H1 (cell line): ENCODE results near the gene NR4A3. TPM values are rescaled to one million over a fixed set of nuclear protein-coding genes. Genes with fewer than 3 reads are reported as not detected.

Source experiments
- CTCF ChIA-PET: fragments of 300-600 bp; sonication (Branson Sonifier 250); formaldehyde crosslinking; loops from one replicate; lab custom pipeline; 2021; ENCODE audit not compliant: partially characterized antibody; lab: Charles Lee
- POLR2A ChIA-PET: fragments of 300-600 bp; sonication (Branson Sonifier 250); formaldehyde crosslinking; loops from one replicate; lab custom pipeline; 2021; ENCODE audit warnings: inconsistent platforms; ENCODE audit not compliant: partially characterized antibody; lab: Charles Lee
- DNase-seq, 2 experiments: peaks; one replicate each; pipeline versions ENCODE4 v3.0.0 to v3.0.0-alpha.2; 2010 to 2022; ENCODE audit warnings: low spot score in 2 of 2, low read depth in 1 of 2, mixed read lengths in 1 of 2
- FAIRE-seq: peaks from 2 replicates; lab custom pipeline; 2011; peaks lifted over from hg19 to GRCh38; lab: Jason Lieb, UNC
- H2AFZ ChIP-seq: 2 replicates; pipeline ENCODE4 v1.8.1; 2012; ENCODE audit warnings: low read length, inconsistent platforms
- H2AK5ac ChIP-seq: 2 replicates; pipeline ENCODE4 v1.6.1; 2013; ENCODE audit warnings: low read depth, low read length
- H2BK120ac ChIP-seq: replicated peaks from 2 replicates; pipeline ENCODE3; 2013; ENCODE audit warnings: low read depth, low read length, inconsistent platforms
- H2BK12ac ChIP-seq: 2 replicates; pipeline ENCODE4 v1.6.1; 2013; ENCODE audit warnings: low read depth, low read length
- H2BK15ac ChIP-seq: 2 replicates; pipeline ENCODE4 v1.6.1; 2013; ENCODE audit warnings: low read length
- H2BK20ac ChIP-seq: 2 replicates; pipeline ENCODE4 v1.6.1; 2013; ENCODE audit warnings: low read length
- H2BK5ac ChIP-seq: 2 replicates; pipeline ENCODE4 v1.6.1; 2013; ENCODE audit warnings: low read depth, low read length
- H3K14ac ChIP-seq: 2 replicates; pipeline ENCODE4 v1.6.1; 2013; ENCODE audit warnings: inconsistent platforms; ENCODE audit not compliant: insufficient read length
- H3K18ac ChIP-seq: 2 replicates; pipeline ENCODE4 v1.6.1; 2013; ENCODE audit warnings: low read length; ENCODE audit errors: extremely low read depth
- H3K23ac ChIP-seq: 2 replicates; pipeline ENCODE4 v1.6.1; 2013; ENCODE audit warnings: inconsistent platforms; ENCODE audit not compliant: insufficient read length
- H3K23me2 ChIP-seq: 2 replicates; pipeline ENCODE4 v1.6.1; 2013; ENCODE audit warnings: low read depth, low read length
- H3K27ac ChIP-seq: 2 replicates; pipeline ENCODE4 v1.6.1; 2011; ENCODE audit warnings: low read depth, low read length, inconsistent platforms
- H3K27me3 ChIP-seq, 4 experiments: replicated peaks in 1 of 4; 1 replicate in 1 of 4; 2 replicates in 3 of 4; pipeline versions ENCODE4 v1.6.1 to v1.8.1; 2011 to 2013; ENCODE audit warnings: low read length in 3 of 4, mild to moderate bottlenecking in 3 of 4, inconsistent platforms in 2 of 4, mixed read lengths in 2 of 4, moderate library complexity in 1 of 4; ENCODE audit not compliant: control insufficient read depth in 3 of 4, insufficient read depth in 3 of 4; ENCODE audit errors: extremely low read depth in 1 of 4
- H3K36me3 ChIP-seq, 4 experiments: 2 replicates each; pipeline versions ENCODE4 v1.6.1 to v1.8.1; 2011 to 2013; ENCODE audit warnings: mild to moderate bottlenecking in 4 of 4, low read length in 3 of 4, moderate library complexity in 2 of 4, control low read depth in 1 of 4, inconsistent platforms in 1 of 4; ENCODE audit not compliant: insufficient read depth in 4 of 4, control insufficient read depth in 2 of 4
- H3K4ac ChIP-seq: replicated peaks from 2 replicates; pipeline ENCODE3; 2013; ENCODE audit warnings: low read length, low read depth, mixed read lengths, inconsistent platforms; ENCODE audit not compliant: insufficient read length
- H3K4me1 ChIP-seq, 4 experiments: replicated peaks in 1 of 4; 1 replicate in 1 of 4; 2 replicates in 3 of 4; pipeline versions ENCODE4 v1.6.1 to v1.8.1; 2011 to 2013; ENCODE audit warnings: low read length in 3 of 4, inconsistent platforms in 2 of 4, mixed read lengths in 1 of 4; ENCODE audit not compliant: insufficient read depth in 4 of 4, control insufficient read depth in 3 of 4
- H3K4me2 ChIP-seq, 2 experiments: 2 replicates each; pipeline versions ENCODE4 v1.6.1 to v1.8.1; 2011 to 2013; ENCODE audit warnings: low read depth in 2 of 2, low read length in 2 of 2, control low read depth in 1 of 2, inconsistent platforms in 1 of 2, mild to moderate bottlenecking in 1 of 2; ENCODE audit not compliant: insufficient read depth in 1 of 2
- H3K4me3 ChIP-seq, 4 experiments: fragments of 200-600, 300-600 bp in 1 of 4; sonication (generic), shearing (Covaris generic), sonication (Bioruptor Twin) in 1 of 4; 2 replicates each; pipeline versions ENCODE4 v1.5.1 to v1.8.1; 2011 to 2016; ENCODE audit warnings: low read length in 4 of 4, low read depth in 3 of 4, control low read depth in 2 of 4, inconsistent platforms in 2 of 4, mild to moderate bottlenecking in 2 of 4, mixed read lengths in 1 of 4, moderate library complexity in 1 of 4; ENCODE audit not compliant: insufficient read depth in 2 of 4; ENCODE audit errors: extremely low read depth in 1 of 4
- H3K56ac ChIP-seq: replicated peaks from 2 replicates; pipeline ENCODE3; 2013; ENCODE audit warnings: low read depth, mild to moderate bottlenecking, mixed read lengths, low read length, inconsistent platforms; ENCODE audit not compliant: insufficient read length
- H3K79me1 ChIP-seq: 2 replicates; pipeline ENCODE4 v1.6.1; 2013; ENCODE audit warnings: low read depth, low read length, control low read depth
- H3K79me2 ChIP-seq, 2 experiments: 2 replicates each; pipeline versions ENCODE4 v1.6.1 to v1.8.1; 2012 to 2013; ENCODE audit warnings: low read length in 2 of 2, mild to moderate bottlenecking in 2 of 2, inconsistent platforms in 1 of 2; ENCODE audit not compliant: insufficient read depth in 2 of 2, control insufficient read depth in 1 of 2
- H3K9ac ChIP-seq, 4 experiments: replicated peaks in 1 of 4; 1 replicate in 1 of 4; 2 replicates in 3 of 4; pipeline versions ENCODE4 v1.6.1 to v1.8.1; 2011 to 2013; ENCODE audit warnings: low read depth in 3 of 4, low read length in 3 of 4, control low read depth in 2 of 4, mild to moderate bottlenecking in 2 of 4, moderate library complexity in 2 of 4, inconsistent platforms in 1 of 4; ENCODE audit errors: extremely low read depth in 1 of 4
- H3K9me3 ChIP-seq, 2 experiments: 2 replicates each; pipeline versions ENCODE4 v1.6.1 to v1.8.1; 2012 to 2013; ENCODE audit warnings: mild to moderate bottlenecking in 2 of 2, moderate library complexity in 2 of 2, control low read depth in 1 of 2, inconsistent platforms in 1 of 2, low read depth in 1 of 2, low read length in 1 of 2, mixed read lengths in 1 of 2; ENCODE audit not compliant: insufficient read depth in 2 of 2
- H4K20me1 ChIP-seq, 2 experiments: replicated peaks in 1 of 2; 2 replicates each; pipeline versions ENCODE3 to v1.8.1; 2011 to 2013; ENCODE audit warnings: inconsistent platforms in 2 of 2, low read length in 2 of 2, mild to moderate bottlenecking in 1 of 2; ENCODE audit not compliant: insufficient read depth in 2 of 2, control insufficient read depth in 1 of 2
- H4K5ac ChIP-seq: 2 replicates; pipeline ENCODE4 v1.6.1; 2013; ENCODE audit warnings: low read length, low read depth, mixed read lengths, inconsistent platforms; ENCODE audit not compliant: insufficient read length
- H4K8ac ChIP-seq: 2 replicates; pipeline ENCODE4 v1.8.0; 2013; ENCODE audit warnings: mild to moderate bottlenecking, moderate library complexity, low read length, inconsistent platforms; ENCODE audit not compliant: insufficient read depth; ENCODE audit errors: extremely low read depth
- H4K91ac ChIP-seq: replicated peaks from 2 replicates; pipeline ENCODE3; 2013; ENCODE audit warnings: low read length, mixed read lengths, inconsistent platforms; ENCODE audit not compliant: insufficient read length
- E2F6 ChIP-seq: IDR thresholded peaks from 2 replicates; pipeline ENCODE4 v1.6.1; 2012; ENCODE audit warnings: inconsistent platforms
- MAX ChIP-seq: IDR thresholded peaks from 2 replicates; pipeline ENCODE4 v1.6.1; 2012; ENCODE audit warnings: inconsistent platforms
- RAD21 ChIP-seq, 2 experiments: IDR thresholded peaks in 1 of 2; conservative IDR thresholded peaks in 1 of 2; 2 replicates each; pipeline ENCODE4 v1.6.1; 2011; ENCODE audit warnings: low read depth in 2 of 2, low read length in 2 of 2, improper control_type of control experiment in 1 of 2, inconsistent platforms in 1 of 2, mild to moderate bottlenecking in 1 of 2, moderate library complexity in 1 of 2
- SUZ12 ChIP-seq: fragments of 200-600 bp; sonication (generic); IDR thresholded peaks from 2 replicates; pipeline ENCODE4 v1.6.1; 2012; ENCODE audit warnings: mild to moderate bottlenecking, inconsistent platforms, low read length, moderate library complexity, mixed read lengths
- WGBS, 2 experiments: shearing (Covaris generic) in 1 of 2; methylation state at CpG; one replicate each; pipeline versions ENCODE4 v1.1.6 to v1.1.7; 2013 to 2015; ENCODE audit warnings: low lambda C conversion rate in 2 of 2, mixed read lengths in 2 of 2, inconsistent platforms in 1 of 2, low coverage in 1 of 2, missing lambda C conversion rate in 1 of 2; ENCODE audit not compliant: insufficient replicate concordance in 2 of 2, insufficient coverage in 1 of 2, insufficient read length in 1 of 2; ENCODE audit errors: extremely low coverage in 1 of 2, missing lambda C conversion rate in 1 of 2; 5-methylcytosine and 5-hydroxymethylcytosine counted together
- polyA plus RNA-seq, 7 experiments: library from polyadenylated mRNA; depleted of rRNA in 3 of 7; stranded (reverse) in 5 of 7; unstranded in 2 of 7; fragments of >200 nt in 5 of 7; fragments of 200-250 nt in 2 of 7; gene quantifications; 1 replicate in 5 of 7; 2 replicates in 1 of 7; 4 replicates in 1 of 7; pipeline versions ENCODE4 v1.2.1 to v1.2.3, GENCODE V29; 2011 to 2013; ENCODE audit warnings: missing spikeins in 2 of 7, mixed read lengths in 2 of 7
- total RNA-seq: library from RNA; stranded (reverse); fragmentation: NEBNext Ultra II Directional; extraction: Animal tissue kit (Norgen Biotek cat#: 25700); gene quantifications from 2 replicates; pipeline ENCODE4 v1.2.1, GENCODE V29; 2021

NR4A3 gene
- total and polyA plus RNA-seq, 2 of the 8 experiments (the other 6 are each of a cell fraction or from before 2014, with no cell fraction given), result 0.05 to 0.30 TPM

GRCh38 chr9:99866398-99866797, 44.7 kb downstream of the NR4A3 start:
- ChIA-PET CTCF (interaction anchor here (1.0 to 11.1 kb wide), 2 partner anchors 10 to 37 kb away, joined by 4 to 51 read pairs; no protein-coding TSS in a partner anchor), POLR2A (no interaction called here)
- WGBS, 2 experiments, result 69% methylated on average over 2 of the region's 2 CpGs; no CpG with 5 or more reads in 1 of the 2 experiments
- H2BK5ac ChIP-seq, result no peak overlapping the region
- H3K36me3 ChIP-seq, result no peaks in the 10 kb centered on the region
- no peak overlapping the region for H3K23ac ChIP-seq
- no peaks in the 10 kb centered on the region for H3K27me3 ChIP-seq
- H2BK20ac ChIP-seq, result no peak overlapping the region
- H2BK120ac ChIP-seq, result no peak overlapping the region
- no peak overlapping the region for H4K5ac ChIP-seq
- TF ChIP-seq RAD21 (IDR thresholded peaks at IDR 0.05 in 1 of 2, conservative IDR thresholded peaks at IDR 0.05 in 1 of 2; ENCODE audit: low read depth in 2 of 2, low read length in 2 of 2) (no peak), E2F6 (peak; percentile 94), MAX (peak; percentile 76), SUZ12 (no peak)
- FAIRE-seq (no peak), DNase-seq (no peak)
- no peak overlapping the region for H3K56ac ChIP-seq
- H3K4me1 ChIP-seq, result peaks cover 0 to 7% (median 0%) of the 10 kb centered on the region in 4 experiments; a peak in 1 of 7 replicates
- H4K20me1 ChIP-seq, result no peaks in the 10 kb centered on the region
- no peak overlapping the region for H3K18ac ChIP-seq
- H3K9me3 ChIP-seq, result no peaks in the 10 kb centered on the region
- H3K79me2 ChIP-seq, result no peaks in the 10 kb centered on the region
- H3K9ac ChIP-seq, result no peak overlapping the region
- no peak overlapping the region for H3K4ac ChIP-seq
- H2BK15ac ChIP-seq, result no peak overlapping the region
- no peak overlapping the region for H2AK5ac ChIP-seq
- H3K27ac ChIP-seq, result no peak overlapping the region
- H3K14ac ChIP-seq, result no peak overlapping the region
- no peaks in the 10 kb centered on the region for H3K79me1 ChIP-seq
- H2BK12ac ChIP-seq, result no peak overlapping the region
- H3K4me2 ChIP-seq, result no peak overlapping the region
- no peaks in the 10 kb centered on the region; the same call in 1 of the 2 replicates for H3K23me2 ChIP-seq
- no peak overlapping the region for H3K4me3 ChIP-seq
- no peak overlapping the region for H4K91ac ChIP-seq
- H2AFZ ChIP-seq, result no peak overlapping the region
- H4K8ac ChIP-seq, result no peak overlapping the region
